ENCODE results near the gene RSPRY1.

The RSPRY1 gene

DNA sequence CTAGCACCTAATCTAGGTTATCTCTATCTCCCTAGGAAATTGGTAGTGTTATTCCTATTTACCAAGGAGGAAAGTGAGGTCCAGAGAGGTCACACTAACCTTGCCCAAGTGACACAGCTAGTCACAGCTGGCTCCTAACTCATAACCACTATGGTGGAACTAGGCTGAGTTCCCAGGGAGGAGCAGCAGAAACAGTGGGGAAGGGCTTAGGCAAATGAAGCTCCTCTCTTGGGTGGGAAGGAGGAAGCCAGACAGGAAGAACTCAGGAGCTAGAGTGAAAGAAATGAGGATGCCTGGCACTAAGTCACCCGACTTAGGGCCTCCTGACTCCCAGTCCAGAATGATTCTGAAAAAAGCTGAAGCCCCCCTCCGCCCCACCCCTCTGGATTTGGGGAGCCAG is 34.8 kb upstream of the RSPRY1 start:
- FAIRE-seq, result no peak
- TF ChIP-seq SPI1 (IDR thresholded peaks at IDR 0.05; ENCODE audit: low read depth, low read length), result no peak
- no peak for TF ChIP-seq TAF1 (IDR thresholded peaks at IDR 0.05; ENCODE audit: low read depth, low read length)
- no peak for TF ChIP-seq POLR2A (IDR thresholded peaks at IDR 0.05; ENCODE audit: low read depth, low read length)
- TF ChIP-seq PAX5 (IDR thresholded peaks at IDR 0.05; ENCODE audit: insufficient read depth, low read length, severe bottlenecking), result no peak
- TF ChIP-seq POLR2AphosphoS5 (IDR thresholded peaks at IDR 0.05; ENCODE audit: low read depth, low read length), result no peak
- no peak for TF ChIP-seq POU2F2 (IDR thresholded peaks at IDR 0.05; ENCODE audit: low read depth, low read length)
- no peak for DNase-seq (ENCODE audit: insufficient read length, low spot score)

DNA sequence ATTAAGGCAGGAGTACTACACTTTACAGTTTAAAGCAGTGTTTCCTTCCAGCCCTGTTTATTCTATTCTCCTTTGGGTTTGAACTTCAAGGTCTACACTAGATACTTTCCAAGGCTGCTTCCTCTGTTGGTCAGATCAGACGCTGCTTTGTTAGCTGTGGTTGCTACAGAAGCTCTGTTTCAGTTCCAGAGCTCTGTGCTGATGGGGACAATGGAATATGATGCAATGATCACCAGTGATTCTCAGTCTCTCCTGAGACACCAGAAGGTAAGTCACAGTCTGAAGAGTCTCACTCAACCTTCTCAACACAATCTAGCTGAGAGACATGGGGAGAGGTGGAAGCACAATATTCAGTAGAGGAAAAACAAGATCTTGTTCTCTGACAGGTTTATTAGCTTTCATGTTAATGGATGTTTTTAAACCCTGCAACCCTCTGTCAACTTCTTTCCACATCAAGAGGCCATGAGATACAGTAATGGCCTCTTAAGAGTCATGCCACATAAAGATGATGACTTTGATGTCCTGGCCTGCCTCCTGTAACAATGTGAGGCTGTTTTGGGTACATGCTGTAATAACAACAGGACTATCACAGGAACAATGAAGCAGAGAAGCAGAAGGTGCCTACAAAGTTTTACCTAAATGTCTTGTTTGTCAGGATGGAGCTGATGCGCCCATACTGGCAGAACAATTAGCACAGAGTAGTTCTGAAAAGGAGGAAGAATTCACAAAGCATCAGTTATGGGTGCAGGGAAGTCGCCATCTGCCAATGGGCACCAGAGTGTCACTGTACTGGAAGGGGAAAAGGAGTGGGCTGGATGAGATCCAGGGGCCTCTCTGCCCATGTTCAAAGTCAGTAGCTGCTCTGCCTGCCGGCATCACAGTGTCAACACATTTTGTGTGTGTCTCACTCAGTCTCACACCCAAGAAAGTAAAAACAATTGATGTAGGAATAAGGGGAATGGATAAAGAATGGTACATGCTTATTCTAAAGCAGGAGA is 33.7 kb upstream of the RSPRY1 start:
- DNase-seq (ENCODE audit: insufficient read length, low spot score) (no peak), FAIRE-seq (no peak)
- TF ChIP-seq POU2F2 (IDR thresholded peaks at IDR 0.05; ENCODE audit: low read depth, low read length), result no peak
- no peak for TF ChIP-seq POLR2AphosphoS5 (IDR thresholded peaks at IDR 0.05; ENCODE audit: low read depth, low read length)
- TF ChIP-seq PAX5 (IDR thresholded peaks at IDR 0.05; ENCODE audit: insufficient read depth, low read length, severe bottlenecking), result no peak
- no peak for TF ChIP-seq POLR2A (IDR thresholded peaks at IDR 0.05; ENCODE audit: low read depth, low read length)
- TF ChIP-seq TAF1 (IDR thresholded peaks at IDR 0.05; ENCODE audit: low read depth, low read length), result no peak
- no peak for TF ChIP-seq SPI1 (IDR thresholded peaks at IDR 0.05; ENCODE audit: low read depth, low read length)

DNA sequence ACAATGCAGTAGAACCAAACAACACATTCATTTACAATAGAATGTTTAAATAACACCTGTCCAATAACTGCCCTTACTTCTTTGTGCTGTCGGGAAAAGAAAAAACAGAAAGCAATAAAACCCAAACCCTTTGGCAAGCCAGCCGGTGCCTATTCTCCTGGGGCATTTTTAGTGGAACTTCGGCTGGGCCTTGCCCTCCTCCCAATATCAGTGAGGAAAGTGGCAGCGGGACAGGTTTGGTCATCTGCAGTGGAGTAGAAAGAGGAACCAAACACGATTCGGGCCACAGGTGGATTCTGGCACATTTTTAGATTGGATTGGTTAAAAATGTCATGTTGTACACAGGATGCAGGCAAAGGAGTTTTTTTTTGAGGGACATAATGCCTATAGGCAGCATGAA is 32.3 kb upstream of the RSPRY1 start:
- DNase-seq (ENCODE audit: insufficient read length, low spot score), result no peak
- FAIRE-seq, result no peak
- TF ChIP-seq POU2F2 (IDR thresholded peaks at IDR 0.05; ENCODE audit: low read depth, low read length), result no peak
- TF ChIP-seq PAX5 (IDR thresholded peaks at IDR 0.05; ENCODE audit: insufficient read depth, low read length, severe bottlenecking), result no peak
- no peak for TF ChIP-seq TAF1 (IDR thresholded peaks at IDR 0.05; ENCODE audit: low read depth, low read length)
- TF ChIP-seq POLR2A (IDR thresholded peaks at IDR 0.05; ENCODE audit: low read depth, low read length), result no peak
- no peak for TF ChIP-seq SPI1 (IDR thresholded peaks at IDR 0.05; ENCODE audit: low read depth, low read length)
- no peak for TF ChIP-seq POLR2AphosphoS5 (IDR thresholded peaks at IDR 0.05; ENCODE audit: low read depth, low read length)

DNA sequence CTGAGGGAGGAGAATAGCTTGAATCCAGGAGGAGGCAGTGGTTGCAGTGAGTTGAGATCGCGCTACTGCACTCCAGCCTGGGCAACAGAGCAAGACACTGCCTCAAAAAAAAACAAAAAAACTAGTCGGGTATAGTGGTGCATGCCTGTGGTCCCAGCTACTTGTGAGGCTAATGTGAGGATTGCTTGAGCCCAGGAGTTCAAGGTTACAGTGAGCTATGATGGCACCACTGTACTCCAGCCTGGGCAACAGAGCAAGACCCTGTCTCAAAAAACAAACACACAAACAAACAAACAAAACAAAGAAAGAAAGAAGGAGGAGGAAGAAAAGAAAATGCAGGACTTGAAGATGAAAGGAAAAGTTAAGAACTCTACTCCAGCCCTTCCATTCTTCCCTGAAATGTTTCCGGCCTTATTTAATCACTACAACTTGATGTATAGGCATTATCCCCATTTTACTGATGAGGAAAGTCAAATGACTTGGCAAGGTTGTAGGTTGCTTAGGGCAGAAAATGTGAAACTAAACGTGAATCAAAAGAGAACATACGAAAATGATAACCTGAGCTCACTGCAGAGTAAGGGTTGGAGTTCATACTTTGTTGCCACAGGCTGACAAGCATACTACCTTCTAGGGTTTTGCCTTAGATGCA is 30.3 kb upstream of the RSPRY1 start:
- no peak for FAIRE-seq
- TF ChIP-seq SPI1 (IDR thresholded peaks at IDR 0.05; ENCODE audit: low read depth, low read length) (no peak), PAX5 (IDR thresholded peaks at IDR 0.05; ENCODE audit: insufficient read depth, low read length, severe bottlenecking) (no peak), POLR2AphosphoS5 (IDR thresholded peaks at IDR 0.05; ENCODE audit: low read depth, low read length) (no peak), POU2F2 (IDR thresholded peaks at IDR 0.05; ENCODE audit: low read depth, low read length) (no peak), POLR2A (IDR thresholded peaks at IDR 0.05; ENCODE audit: low read depth, low read length) (no peak), TAF1 (IDR thresholded peaks at IDR 0.05; ENCODE audit: low read depth, low read length) (no peak)
- no peak for DNase-seq (ENCODE audit: insufficient read length, low spot score)

DNA sequence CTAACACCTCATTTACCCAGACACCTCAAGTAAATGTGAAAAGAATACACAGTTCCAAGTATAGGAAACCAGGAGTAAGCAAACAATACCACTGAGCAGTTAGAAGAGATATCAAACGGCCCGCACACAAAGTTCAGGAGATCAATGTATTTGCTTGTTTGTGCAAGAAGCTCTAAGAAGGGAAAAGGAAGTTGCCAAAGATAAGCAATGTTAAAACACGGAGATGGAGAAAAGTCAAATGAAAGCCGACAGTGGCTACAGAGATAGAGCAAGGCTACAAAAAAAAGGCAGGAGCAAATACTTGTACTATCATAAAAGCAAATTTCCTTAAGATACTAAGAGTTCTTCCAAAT is 29.8 kb upstream of the RSPRY1 start:
- FAIRE-seq (no peak), DNase-seq (ENCODE audit: insufficient read length, low spot score) (no peak)
- no peak for TF ChIP-seq PAX5 (IDR thresholded peaks at IDR 0.05; ENCODE audit: insufficient read depth, low read length, severe bottlenecking)
- TF ChIP-seq POU2F2 (IDR thresholded peaks at IDR 0.05; ENCODE audit: low read depth, low read length), result no peak
- no peak for TF ChIP-seq POLR2AphosphoS5 (IDR thresholded peaks at IDR 0.05; ENCODE audit: low read depth, low read length)
- TF ChIP-seq SPI1 (IDR thresholded peaks at IDR 0.05; ENCODE audit: low read depth, low read length), result no peak
- TF ChIP-seq POLR2A (IDR thresholded peaks at IDR 0.05; ENCODE audit: low read depth, low read length), result no peak
- no peak for TF ChIP-seq TAF1 (IDR thresholded peaks at IDR 0.05; ENCODE audit: low read depth, low read length)

DNA sequence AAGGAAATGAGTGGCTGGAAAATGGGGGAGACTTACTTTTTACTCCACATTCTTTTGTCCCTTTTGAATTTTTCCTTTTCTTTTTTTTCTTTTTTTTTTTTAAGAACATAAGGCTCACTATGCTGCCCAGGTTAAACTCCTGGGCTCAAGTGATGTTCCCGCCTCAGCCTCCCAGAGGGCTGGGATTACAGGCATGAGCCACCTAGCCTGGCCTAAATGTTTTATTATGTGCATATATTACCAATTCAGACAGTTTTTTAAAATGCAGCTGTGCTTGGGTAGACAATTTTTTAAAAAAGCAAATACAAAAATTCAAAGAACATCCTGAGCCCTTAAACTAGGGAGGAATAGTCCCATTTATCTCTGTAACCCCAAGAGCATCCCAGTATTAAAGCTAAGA is 28.6 kb upstream of the RSPRY1 start:
- no peak for TF ChIP-seq POU2F2 (IDR thresholded peaks at IDR 0.05; ENCODE audit: low read depth, low read length)
- TF ChIP-seq POLR2AphosphoS5 (IDR thresholded peaks at IDR 0.05; ENCODE audit: low read depth, low read length), result no peak
- TF ChIP-seq PAX5 (IDR thresholded peaks at IDR 0.05; ENCODE audit: insufficient read depth, low read length, severe bottlenecking), result no peak
- TF ChIP-seq POLR2A (IDR thresholded peaks at IDR 0.05; ENCODE audit: low read depth, low read length), result no peak
- no peak for TF ChIP-seq TAF1 (IDR thresholded peaks at IDR 0.05; ENCODE audit: low read depth, low read length)
- TF ChIP-seq SPI1 (IDR thresholded peaks at IDR 0.05; ENCODE audit: low read depth, low read length), result no peak
- no peak for DNase-seq (ENCODE audit: insufficient read length, low spot score)
- no peak for FAIRE-seq

DNA sequence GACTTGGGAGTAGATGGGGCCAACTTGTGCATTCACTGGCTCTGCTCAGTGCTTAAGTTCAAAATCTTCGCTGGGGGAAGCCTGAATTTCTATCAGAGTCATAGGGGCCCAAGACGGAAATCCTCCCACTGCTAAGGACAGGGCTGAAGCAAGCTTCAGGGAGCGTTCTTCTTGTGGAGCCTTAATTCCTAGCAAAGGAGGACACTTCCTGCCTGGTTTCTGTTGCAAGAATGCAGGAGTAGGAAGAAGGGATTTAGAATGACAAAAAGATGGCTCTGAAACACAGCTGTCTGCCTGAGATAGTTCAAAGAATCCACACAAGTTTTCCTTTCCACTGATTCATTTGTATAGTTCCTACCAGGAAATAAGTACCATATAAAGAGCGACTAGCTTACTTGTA is 26.7 kb upstream of the RSPRY1 start:
- TF ChIP-seq POU2F2 (IDR thresholded peaks at IDR 0.05; ENCODE audit: low read depth, low read length), result no peak
- no peak for TF ChIP-seq POLR2A (IDR thresholded peaks at IDR 0.05; ENCODE audit: low read depth, low read length)
- TF ChIP-seq POLR2AphosphoS5 (IDR thresholded peaks at IDR 0.05; ENCODE audit: low read depth, low read length), result no peak
- no peak for TF ChIP-seq SPI1 (IDR thresholded peaks at IDR 0.05; ENCODE audit: low read depth, low read length)
- no peak for TF ChIP-seq TAF1 (IDR thresholded peaks at IDR 0.05; ENCODE audit: low read depth, low read length)
- TF ChIP-seq PAX5 (IDR thresholded peaks at IDR 0.05; ENCODE audit: insufficient read depth, low read length, severe bottlenecking), result no peak
- DNase-seq (ENCODE audit: insufficient read length, low spot score) (no peak), FAIRE-seq (no peak)

DNA sequence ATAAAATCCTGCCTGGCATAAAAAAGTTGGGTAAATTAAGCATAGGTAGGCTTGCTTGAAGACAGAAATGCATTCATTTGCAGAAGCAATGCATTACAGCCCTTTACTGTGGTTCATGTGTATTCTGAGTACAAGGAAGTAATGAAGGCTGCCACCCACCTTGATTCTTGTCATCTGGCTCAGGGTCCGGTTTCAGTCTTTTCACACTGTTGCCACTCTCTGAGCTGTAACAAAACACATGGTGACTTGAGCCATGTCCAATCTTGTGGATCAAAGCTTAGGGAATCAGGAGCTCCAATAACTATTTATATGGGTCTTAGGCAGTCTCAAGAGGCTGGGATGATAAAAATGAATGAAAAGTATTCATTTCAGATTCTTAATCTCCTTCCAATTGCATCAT is 22.3 kb upstream of the RSPRY1 start:
- FAIRE-seq (no peak), DNase-seq (ENCODE audit: insufficient read length, low spot score) (no peak)
- no peak for TF ChIP-seq POLR2A (IDR thresholded peaks at IDR 0.05; ENCODE audit: low read depth, low read length)
- TF ChIP-seq PAX5 (IDR thresholded peaks at IDR 0.05; ENCODE audit: insufficient read depth, low read length, severe bottlenecking), result no peak
- no peak for TF ChIP-seq TAF1 (IDR thresholded peaks at IDR 0.05; ENCODE audit: low read depth, low read length)
- no peak for TF ChIP-seq SPI1 (IDR thresholded peaks at IDR 0.05; ENCODE audit: low read depth, low read length)
- no peak for TF ChIP-seq POU2F2 (IDR thresholded peaks at IDR 0.05; ENCODE audit: low read depth, low read length)
- TF ChIP-seq POLR2AphosphoS5 (IDR thresholded peaks at IDR 0.05; ENCODE audit: low read depth, low read length), result no peak

DNA sequence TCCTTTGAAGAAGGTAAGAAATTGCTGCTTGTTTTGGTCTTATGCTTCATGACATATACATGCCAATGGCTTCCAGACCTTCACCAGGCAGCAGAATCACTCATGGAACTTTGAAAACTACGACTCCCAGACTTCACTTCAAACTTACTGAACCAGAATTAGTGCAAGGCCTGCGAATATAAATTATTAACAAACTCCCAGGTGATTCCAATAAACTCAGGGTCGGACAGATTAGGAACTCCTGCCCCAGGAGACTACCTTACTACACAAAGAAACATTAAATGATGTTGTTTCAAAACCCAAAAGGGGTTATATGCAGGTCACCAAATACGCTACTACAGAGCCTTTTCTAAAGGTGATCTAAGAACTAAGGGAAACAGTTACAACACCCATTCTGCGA is 20.6 kb upstream of the RSPRY1 start:
- no peak for TF ChIP-seq POU2F2 (IDR thresholded peaks at IDR 0.05; ENCODE audit: low read depth, low read length)
- TF ChIP-seq POLR2AphosphoS5 (IDR thresholded peaks at IDR 0.05; ENCODE audit: low read depth, low read length), result no peak
- TF ChIP-seq TAF1 (IDR thresholded peaks at IDR 0.05; ENCODE audit: low read depth, low read length), result no peak
- no peak for TF ChIP-seq SPI1 (IDR thresholded peaks at IDR 0.05; ENCODE audit: low read depth, low read length)
- TF ChIP-seq PAX5 (IDR thresholded peaks at IDR 0.05; ENCODE audit: insufficient read depth, low read length, severe bottlenecking), result no peak
- TF ChIP-seq POLR2A (IDR thresholded peaks at IDR 0.05; ENCODE audit: low read depth, low read length), result no peak
- FAIRE-seq (no peak), DNase-seq (ENCODE audit: insufficient read length, low spot score) (no peak)

All from GM12891 (cell line).